Activated T-helper 17 cell treated with anti-CD3 and anti-CD28 coated beads, Interleukin-2, amount 50 U/mL, for 72 hours (primary cell): Measurements from ENCODE around the gene KDM6A. TPM values are rescaled to one million over a fixed set of nuclear protein-coding genes. Genes with fewer than 3 reads are reported as not detected.

Experiments used
- ATAC-seq: fragments of 150-1000 bp; cut with Tn5 transposase; replicated peaks from 2 replicates; pipeline ENCODE4 v1.10.0; 2021; ENCODE audit warnings: mild to moderate bottlenecking, moderate library complexity
- H3K27ac Mint-ChIP-seq: one replicate; pipeline ENCODE4 v1.8.0; 2022; ENCODE audit warnings: mixed read lengths
- H3K27me3 Mint-ChIP-seq: one replicate; pipeline ENCODE4 v1.8.0; 2022; ENCODE audit warnings: mixed read lengths
- H3K36me3 Mint-ChIP-seq: one replicate; pipeline ENCODE4 v1.8.0; 2022; ENCODE audit warnings: low read depth, mild to moderate bottlenecking, mixed read lengths
- H3K4me1 Mint-ChIP-seq: one replicate; pipeline ENCODE4 v1.8.0; 2022; ENCODE audit warnings: mixed read lengths
- H3K4me3 Mint-ChIP-seq: one replicate; pipeline ENCODE4 v1.8.0; 2022; ENCODE audit warnings: mild to moderate bottlenecking, mixed read lengths
- H3K9me3 Mint-ChIP-seq: one replicate; pipeline ENCODE4 v1.8.0; 2022; ENCODE audit warnings: mixed read lengths
- total RNA-seq, 2 donors: library from RNA; stranded (reverse); gene quantifications; one replicate each; pipeline ENCODE4 v1.2.3, GENCODE V29; 2022

The KDM6A gene
- total RNA-seq, 2 donors from 2014 or later, result 24.4 to 33.1 TPM

DNA sequence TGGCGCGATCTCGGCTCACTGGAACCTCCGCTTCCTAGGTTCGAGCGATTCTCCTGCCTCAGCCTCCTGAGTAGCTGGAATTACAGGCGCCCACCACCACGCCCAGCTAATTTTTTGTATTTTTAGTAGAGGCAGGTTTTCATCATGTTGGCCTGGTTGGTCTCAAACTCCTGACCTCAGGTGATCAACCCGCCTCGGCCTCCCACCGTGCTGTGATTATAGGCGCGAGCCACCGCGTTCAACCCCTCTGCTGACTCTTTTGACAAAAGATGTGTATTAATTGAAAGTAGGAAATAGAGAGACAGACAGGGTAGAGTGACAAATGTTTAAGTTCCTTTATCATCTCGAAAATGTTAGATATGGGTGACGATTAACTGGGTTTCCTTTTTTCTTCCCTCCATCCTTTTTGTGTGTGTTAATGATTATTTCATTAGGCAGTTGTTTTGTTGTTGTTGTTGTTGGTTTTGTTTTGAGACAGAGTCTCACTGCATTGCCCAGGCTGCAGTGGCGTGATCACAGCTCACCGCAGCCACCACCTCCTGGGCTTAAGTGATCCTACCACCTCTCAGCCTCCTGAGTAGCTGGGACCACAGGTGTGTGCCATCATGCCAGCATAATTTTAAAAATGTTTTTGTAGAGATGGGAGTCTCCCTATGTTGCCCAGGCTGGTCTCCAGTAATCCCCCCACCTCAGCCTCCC lies 79.5 kb downstream of the KDM6A start:
- no peak for ATAC-seq
- H3K4me1 Mint-ChIP-seq, result peaks cover 23% of the 10 kb centered on the region
- H3K27ac Mint-ChIP-seq, result no peak overlapping the region
- H3K36me3 Mint-ChIP-seq, result no peaks in the 10 kb centered on the region
- H3K27me3 Mint-ChIP-seq, result no peaks in the 10 kb centered on the region
- H3K4me3 Mint-ChIP-seq, result no peak overlapping the region
- no peaks in the 10 kb centered on the region for H3K9me3 Mint-ChIP-seq

DNA sequence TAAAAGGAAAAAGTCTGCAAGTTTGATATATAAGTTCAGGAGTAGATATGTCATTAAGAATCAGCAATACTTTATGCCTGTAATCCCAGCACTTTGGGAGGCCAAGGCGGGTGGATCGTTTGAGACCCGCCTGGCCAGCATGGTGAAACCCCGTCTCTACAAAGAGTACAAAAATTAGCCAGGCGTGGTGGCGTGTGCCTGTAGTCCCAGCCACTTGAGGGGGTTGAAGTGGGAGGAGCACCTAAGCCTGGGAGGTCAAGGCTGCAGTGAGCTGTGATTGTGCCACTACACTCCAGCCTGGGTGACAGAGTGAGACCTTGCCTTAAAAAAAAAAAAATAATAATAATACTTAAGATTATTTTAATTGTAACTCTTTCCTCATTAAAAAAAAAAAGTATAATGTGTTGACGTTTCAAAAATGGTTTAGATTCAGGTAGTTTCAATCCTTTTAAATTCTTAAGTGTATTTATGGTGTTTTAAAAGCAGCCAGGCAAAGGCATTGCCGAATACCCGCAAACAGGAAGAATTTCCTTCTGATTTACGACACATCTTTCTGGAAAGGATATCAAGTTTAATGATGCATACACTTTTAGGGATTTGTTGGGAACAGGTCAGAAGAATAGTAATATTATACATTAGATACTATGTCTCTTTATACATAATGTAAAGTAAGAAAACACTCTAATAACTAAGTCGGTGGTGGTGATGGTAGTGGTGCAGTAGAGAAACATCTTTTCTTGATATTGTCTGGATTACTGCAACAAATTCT lies 80.9 kb downstream of the KDM6A start:
- no peaks in the 10 kb centered on the region for H3K9me3 Mint-ChIP-seq
- no peaks in the 10 kb centered on the region for H3K27me3 Mint-ChIP-seq
- peak overlapping the region; percentile 18 for H3K27ac Mint-ChIP-seq
- no peak overlapping the region for H3K4me3 Mint-ChIP-seq
- no peak for ATAC-seq
- peaks cover 16% of the 10 kb centered on the region for H3K4me1 Mint-ChIP-seq
- no peaks in the 10 kb centered on the region for H3K36me3 Mint-ChIP-seq

DNA sequence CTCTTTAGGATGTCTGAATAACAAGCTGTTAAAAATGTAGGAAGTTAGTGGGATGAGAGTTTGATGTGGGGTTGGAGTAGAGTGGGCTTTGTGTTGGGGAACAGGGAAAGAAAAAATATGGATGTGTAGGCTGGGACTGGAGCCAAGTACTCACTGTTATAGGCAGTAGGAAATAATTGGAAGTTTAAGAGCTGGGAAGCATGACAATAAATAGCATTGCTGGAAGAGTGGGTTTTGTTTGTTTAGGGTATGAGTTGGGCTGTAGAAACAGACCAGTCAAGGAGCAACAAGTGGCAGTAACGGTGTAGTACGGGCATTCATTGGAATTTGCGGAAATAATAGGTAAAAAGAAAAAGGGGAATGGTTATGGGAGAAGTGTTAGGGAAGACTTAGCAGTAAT lies 81.6 kb downstream of the KDM6A start:
- Mint-ChIP-seq H3K4me3 (no peak overlapping the region), H3K27ac (peak overlapping the region; percentile 18), H3K9me3 (no peaks in the 10 kb centered on the region), H3K27me3 (no peaks in the 10 kb centered on the region), H3K4me1 (peaks cover 16% of the 10 kb centered on the region), H3K36me3 (no peaks in the 10 kb centered on the region)
- ATAC-seq, result no peak

DNA sequence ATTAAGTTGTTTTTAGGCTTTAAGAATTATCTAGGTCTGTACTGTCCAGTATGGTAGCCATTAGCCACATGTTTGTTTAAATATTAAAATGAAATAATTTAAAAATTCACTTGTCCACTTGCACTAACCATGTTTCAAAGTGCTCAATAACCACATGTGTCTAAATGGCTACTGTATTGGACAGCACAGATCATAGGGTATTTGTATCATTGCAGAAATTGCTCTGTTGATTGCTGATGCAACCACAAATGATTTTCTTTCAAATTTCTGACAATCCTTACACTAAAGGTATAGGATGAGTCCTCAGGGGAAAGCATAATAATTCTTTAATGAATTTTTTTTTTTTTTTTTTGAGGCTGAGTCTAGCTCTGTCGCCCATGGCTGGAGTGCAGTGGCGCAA lies 84.9 kb downstream of the KDM6A start:
- no peak for ATAC-seq
- peaks cover 15% of the 10 kb centered on the region for H3K36me3 Mint-ChIP-seq
- H3K4me1 Mint-ChIP-seq, result peaks cover 19% of the 10 kb centered on the region
- H3K27ac Mint-ChIP-seq, result no peak overlapping the region
- no peak overlapping the region for H3K4me3 Mint-ChIP-seq
- no peaks in the 10 kb centered on the region for H3K27me3 Mint-ChIP-seq
- no peaks in the 10 kb centered on the region for H3K9me3 Mint-ChIP-seq

DNA sequence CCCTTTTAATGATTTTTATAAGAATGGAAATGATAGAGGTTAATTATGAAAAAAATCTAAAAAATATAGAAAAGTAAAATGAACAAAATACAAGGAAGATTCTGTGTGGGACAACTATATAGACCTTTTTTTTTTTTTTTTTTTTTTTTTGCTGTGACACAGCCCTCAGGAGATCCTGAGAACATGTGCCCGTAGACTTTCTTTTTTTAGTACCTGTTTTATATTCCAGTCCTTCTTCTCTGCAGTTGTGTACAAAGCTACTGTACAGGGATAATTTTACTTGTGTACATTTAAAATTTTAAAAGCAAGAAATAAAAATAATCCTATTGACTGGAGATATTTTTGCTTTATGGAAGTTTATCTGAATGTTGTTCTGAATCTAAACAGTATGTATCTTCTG lies 85.5 kb downstream of the KDM6A start:
- no peak for ATAC-seq
- no peaks in the 10 kb centered on the region for H3K9me3 Mint-ChIP-seq
- H3K27me3 Mint-ChIP-seq, result no peaks in the 10 kb centered on the region
- H3K36me3 Mint-ChIP-seq, result peaks cover 21% of the 10 kb centered on the region
- H3K4me1 Mint-ChIP-seq, result peaks cover 19% of the 10 kb centered on the region
- H3K4me3 Mint-ChIP-seq, result no peak overlapping the region
- no peak overlapping the region for H3K27ac Mint-ChIP-seq

DNA sequence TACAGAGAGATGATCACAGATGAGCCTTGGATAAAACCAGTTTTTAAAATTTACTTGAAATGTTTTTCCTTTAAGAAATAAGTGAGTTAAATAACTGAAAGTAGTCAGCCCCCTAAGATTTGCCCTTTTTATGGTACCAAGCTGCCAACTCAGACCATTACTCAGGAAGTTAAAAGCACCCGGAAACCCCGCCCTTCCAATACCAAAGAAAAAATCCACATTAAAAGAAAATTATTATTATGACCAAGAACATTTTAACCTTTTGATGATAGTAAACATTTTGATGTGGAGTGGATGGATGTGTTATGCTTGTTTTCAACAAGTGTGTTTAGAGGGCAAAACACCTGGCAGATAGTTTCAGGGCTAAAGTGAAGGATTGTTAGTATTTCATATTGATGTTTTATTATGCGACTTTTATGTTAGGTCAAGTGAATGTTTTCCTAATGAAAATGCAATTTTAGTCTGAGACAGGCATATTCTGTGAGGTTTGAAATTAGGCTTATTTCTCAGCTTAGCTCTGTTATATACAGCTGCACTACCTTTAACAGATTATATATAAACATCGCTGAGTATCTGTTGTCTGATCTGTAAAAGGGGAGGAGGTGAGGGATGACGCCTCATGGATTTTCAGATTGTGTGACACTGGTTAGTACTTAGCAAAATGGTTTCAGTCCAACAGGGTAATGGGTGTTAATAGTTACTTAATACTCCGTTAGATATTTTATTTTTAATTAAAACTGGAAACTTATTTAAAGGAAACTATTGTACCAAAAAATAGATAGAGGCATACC lies 89.0 kb downstream of the KDM6A start:
- peaks cover 39% of the 10 kb centered on the region for H3K36me3 Mint-ChIP-seq
- ATAC-seq, result no peak
- H3K27ac Mint-ChIP-seq, result peak overlapping the region; percentile 63
- peaks cover 23% of the 10 kb centered on the region for H3K4me1 Mint-ChIP-seq
- no peaks in the 10 kb centered on the region for H3K9me3 Mint-ChIP-seq
- no peaks in the 10 kb centered on the region for H3K27me3 Mint-ChIP-seq
- peak overlapping the region; percentile 49 for H3K4me3 Mint-ChIP-seq

DNA sequence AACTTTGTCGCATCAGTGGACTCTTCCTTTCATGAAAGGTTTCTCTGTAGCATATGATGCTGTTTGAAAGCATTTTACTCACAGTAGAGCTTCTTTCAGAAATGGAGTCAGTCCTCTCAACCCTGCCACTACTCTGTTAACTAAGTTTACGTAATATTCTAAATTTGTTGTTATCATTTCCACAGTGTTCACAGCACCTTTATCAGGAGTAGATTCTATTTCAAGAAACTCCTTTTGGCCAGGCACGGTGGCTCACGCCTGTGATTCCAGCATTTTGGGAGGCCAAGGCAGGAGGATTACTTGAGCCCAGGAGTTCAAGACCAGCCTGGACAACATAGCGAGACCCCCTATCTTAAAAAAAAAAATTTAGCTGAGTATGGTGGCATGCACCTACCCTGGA lies 90.0 kb downstream of the KDM6A start:
- Mint-ChIP-seq H3K4me1 (peaks cover 26% of the 10 kb centered on the region), H3K9me3 (no peaks in the 10 kb centered on the region)

DNA sequence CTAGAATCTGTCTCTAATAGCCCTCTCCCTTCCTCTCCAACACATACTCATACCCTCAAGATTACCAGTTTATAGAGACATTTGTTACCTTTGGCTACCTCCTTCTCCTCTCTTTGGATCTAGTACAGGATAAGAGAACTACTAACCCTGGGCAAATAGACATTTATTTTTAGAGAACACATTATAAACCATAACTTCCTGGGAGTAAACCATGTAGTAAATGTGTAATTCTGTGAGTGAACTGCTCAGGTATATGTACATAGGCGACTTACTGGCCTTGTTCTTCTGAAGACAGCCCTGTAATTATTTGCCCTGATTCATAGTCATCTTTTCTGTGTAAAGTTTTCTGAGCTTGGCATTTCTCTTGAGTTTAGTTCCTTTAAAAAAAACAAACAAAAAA lies 94.2 kb downstream of the KDM6A start:
- Mint-ChIP-seq H3K27me3 (no peaks in the 10 kb centered on the region), H3K36me3 (peaks cover 34% of the 10 kb centered on the region), H3K4me1 (peaks cover 17% of the 10 kb centered on the region), H3K27ac (peak overlapping the region; percentile 11), H3K4me3 (peak overlapping the region; percentile 26), H3K9me3 (peaks cover under 1% of the 10 kb centered on the region)
- peak; percentile 32 for ATAC-seq

More for the DNA sequence above, 90.0 kb downstream of the KDM6A start:
- Mint-ChIP-seq H3K4me3 (no peak overlapping the region), H3K27me3 (no peaks in the 10 kb centered on the region), H3K27ac (no peak overlapping the region), H3K36me3 (peaks cover 42% of the 10 kb centered on the region)
- ATAC-seq, result no peak

DNA sequence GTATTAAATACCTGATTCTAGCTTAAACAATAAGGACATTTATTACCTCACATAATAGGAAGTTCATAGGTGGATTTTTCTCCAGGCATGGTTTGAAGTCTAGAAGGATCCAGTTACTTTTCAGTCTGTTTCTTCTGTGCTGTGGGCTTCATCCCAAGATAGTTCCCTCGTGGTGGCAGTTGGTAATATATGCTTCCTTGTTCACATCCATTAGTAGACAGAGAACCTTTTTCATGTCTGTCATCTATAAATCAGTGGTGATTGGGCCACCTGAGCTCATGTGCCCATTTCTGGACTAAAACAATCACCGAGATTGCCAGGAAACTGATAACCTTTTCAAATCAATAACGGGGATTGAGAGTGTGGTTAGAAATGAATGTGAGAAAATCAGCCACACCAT lies 97.7 kb downstream of the KDM6A start:
- Mint-ChIP-seq H3K4me3 (no peak overlapping the region), H3K36me3 (peaks cover 34% of the 10 kb centered on the region), H3K27ac (no peak overlapping the region), H3K9me3 (peaks cover 3% of the 10 kb centered on the region), H3K27me3 (no peaks in the 10 kb centered on the region), H3K4me1 (peaks cover 24% of the 10 kb centered on the region)
- no peak for ATAC-seq

DNA sequence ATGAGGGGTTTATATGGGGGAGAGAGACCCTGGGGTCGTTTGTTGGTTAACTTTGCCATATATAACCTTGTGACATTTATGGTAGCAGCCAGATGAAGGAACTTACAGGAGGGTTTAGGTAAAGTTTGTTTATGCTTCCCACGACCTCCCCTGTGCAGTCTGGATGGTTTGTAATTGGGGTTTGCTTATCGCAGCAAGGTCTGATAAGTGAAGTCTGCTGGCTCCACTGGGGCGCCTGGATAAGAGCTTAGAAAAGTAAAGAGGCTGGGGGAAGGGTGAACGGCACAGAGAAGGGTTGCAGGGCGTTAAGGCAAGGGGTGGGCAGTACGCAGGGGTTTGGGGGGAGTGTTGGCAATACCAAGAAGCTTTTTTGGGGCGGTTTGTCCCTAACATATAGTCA lies 98.7 kb downstream of the KDM6A start:
- no peaks in the 10 kb centered on the region for H3K27me3 Mint-ChIP-seq
- peaks cover 3% of the 10 kb centered on the region for H3K9me3 Mint-ChIP-seq
- peaks cover 30% of the 10 kb centered on the region for H3K36me3 Mint-ChIP-seq
- ATAC-seq, result no peak
- H3K4me3 Mint-ChIP-seq, result no peak overlapping the region
- peaks cover 18% of the 10 kb centered on the region for H3K4me1 Mint-ChIP-seq
- no peak overlapping the region for H3K27ac Mint-ChIP-seq

DNA sequence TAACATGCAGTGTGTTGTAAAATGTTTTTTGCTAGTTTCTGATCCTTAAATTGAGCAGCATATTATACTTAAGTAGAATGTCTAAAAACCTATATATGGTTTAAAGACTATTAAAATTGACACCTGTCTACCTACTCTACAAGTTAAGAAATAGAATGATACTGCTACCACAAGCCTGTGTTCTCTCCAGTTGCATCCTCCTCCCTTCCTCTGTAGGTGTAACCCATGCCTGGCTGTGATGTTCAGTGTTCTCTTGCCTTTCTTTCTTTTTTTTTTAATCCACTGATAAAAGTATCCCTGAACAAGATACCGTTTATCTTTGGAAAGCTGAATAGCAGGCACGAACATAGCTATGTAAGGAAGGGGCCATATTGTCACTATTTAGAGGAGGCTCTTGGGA lies 99.1 kb downstream of the KDM6A start:
- peaks cover 15% of the 10 kb centered on the region for H3K4me1 Mint-ChIP-seq
- no peak overlapping the region for H3K27ac Mint-ChIP-seq
- no peaks in the 10 kb centered on the region for H3K27me3 Mint-ChIP-seq
- ATAC-seq, result no peak
- H3K36me3 Mint-ChIP-seq, result peaks cover 29% of the 10 kb centered on the region
- no peak overlapping the region for H3K4me3 Mint-ChIP-seq
- H3K9me3 Mint-ChIP-seq, result peaks cover 3% of the 10 kb centered on the region

DNA sequence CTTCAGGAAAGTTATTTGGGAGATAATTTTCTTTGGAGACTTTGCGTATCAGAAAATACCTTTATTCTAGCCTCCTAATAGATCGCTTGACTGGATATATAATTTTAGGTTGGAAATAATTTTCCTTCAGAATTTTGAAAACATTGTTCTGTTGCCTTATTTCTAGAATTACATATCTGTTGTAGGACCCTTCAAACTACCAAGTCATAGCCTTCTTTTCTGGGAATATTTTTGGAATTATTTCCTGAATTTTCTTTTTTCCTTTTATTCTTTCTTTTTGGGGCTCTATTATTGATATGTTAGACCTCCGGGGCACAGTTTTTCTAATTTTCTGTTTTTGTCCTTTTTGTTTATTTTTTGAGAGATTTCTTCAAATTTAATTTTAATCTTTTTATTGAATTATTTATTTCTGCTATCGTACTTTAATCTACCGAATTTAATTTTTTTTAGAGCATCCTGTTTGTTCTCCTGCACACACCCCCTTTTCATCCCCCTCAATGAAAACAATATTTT lies 100.5 kb downstream of the KDM6A start:
- Mint-ChIP-seq H3K27ac (no peak overlapping the region), H3K9me3 (peaks cover 3% of the 10 kb centered on the region), H3K4me3 (no peak overlapping the region), H3K36me3 (peaks cover 28% of the 10 kb centered on the region), H3K4me1 (peaks cover 13% of the 10 kb centered on the region), H3K27me3 (no peaks in the 10 kb centered on the region)
- ATAC-seq, result no peak

DNA sequence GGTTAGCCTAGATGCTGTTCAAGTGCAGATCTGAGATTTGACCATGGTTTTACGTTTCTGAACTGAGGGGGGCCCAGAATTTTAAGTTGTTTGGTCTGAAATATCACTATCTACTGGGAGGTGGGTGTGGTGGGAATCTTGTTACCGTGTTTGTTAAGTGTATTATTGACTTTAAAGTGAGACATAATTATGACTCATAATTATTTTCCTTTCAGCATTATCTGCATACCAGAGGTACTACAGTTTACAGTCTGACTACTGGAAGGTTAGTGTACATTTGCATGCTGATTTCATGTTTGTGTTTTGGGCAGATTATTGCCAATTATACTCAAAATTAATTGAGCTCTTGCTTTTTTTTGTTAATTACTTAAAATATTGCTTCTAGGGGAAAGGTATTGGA lies 101.5 kb downstream of the KDM6A start:
- Mint-ChIP-seq H3K36me3 (peaks cover 28% of the 10 kb centered on the region), H3K4me1 (peaks cover 13% of the 10 kb centered on the region)

DNA sequence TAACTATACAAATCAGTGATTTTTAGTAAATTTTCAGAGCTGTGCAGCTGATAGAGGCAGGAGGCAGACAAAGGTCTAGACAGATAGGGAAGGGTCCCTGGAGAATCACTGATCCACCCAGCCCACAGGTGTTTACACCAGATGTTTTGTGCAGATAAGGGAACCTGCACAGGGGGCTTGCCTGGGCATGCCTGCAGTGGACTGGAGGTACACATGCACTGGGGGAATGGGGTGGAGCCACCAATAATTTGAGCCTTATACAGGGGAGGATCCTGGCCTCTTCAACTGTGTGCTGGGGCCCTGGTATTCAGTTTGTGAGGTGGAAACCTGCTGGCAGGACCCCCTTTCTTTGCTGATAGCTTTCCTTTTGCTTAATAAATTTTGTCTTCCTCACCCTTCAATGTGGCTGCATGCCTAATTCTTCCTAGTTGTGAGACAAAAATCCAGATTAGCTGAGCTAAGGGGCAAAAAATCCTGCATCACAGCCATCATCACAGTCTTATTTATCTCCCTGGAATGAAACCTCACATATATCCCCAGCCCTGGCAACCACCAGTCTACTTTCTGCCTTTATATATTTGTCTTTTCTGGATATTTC lies 102.8 kb downstream of the KDM6A start:
- Mint-ChIP-seq H3K9me3 (peaks cover 3% of the 10 kb centered on the region), H3K27ac (no peak overlapping the region), H3K4me1 (peaks cover 13% of the 10 kb centered on the region), H3K4me3 (no peak overlapping the region), H3K27me3 (no peaks in the 10 kb centered on the region), H3K36me3 (peaks cover 23% of the 10 kb centered on the region)
- ATAC-seq, result no peak

More for the DNA sequence above, 101.5 kb downstream of the KDM6A start:
- no peaks in the 10 kb centered on the region for H3K27me3 Mint-ChIP-seq
- H3K4me3 Mint-ChIP-seq, result peak overlapping the region; percentile 61
- peak overlapping the region; percentile 80 for H3K27ac Mint-ChIP-seq
- peak; percentile 74 for ATAC-seq
- peaks cover 3% of the 10 kb centered on the region for H3K9me3 Mint-ChIP-seq
